IMR-90 (cell line): ENCODE data around the gene FOXK2.

Experiments
- BHLHE40 ChIP-seq: fragments of 150-350 bp; IDR thresholded peaks from 2 replicates; pipeline ENCODE4 v1.6.1; 2016; ENCODE audit warnings: mild to moderate bottlenecking, low read depth, low read length
- CEBPB ChIP-seq: IDR thresholded peaks from 2 replicates; pipeline ENCODE4 v1.6.1; 2012; ENCODE audit warnings: low read depth, low read length, improper control_type of control experiment
- FOS ChIP-seq: fragments of 150-350 bp; IDR thresholded peaks from 2 replicates; pipeline ENCODE4 v1.6.1; 2016; ENCODE audit warnings: low read depth, low read length
- MAFK ChIP-seq: IDR thresholded peaks from 2 replicates; pipeline ENCODE4 v1.6.1; 2012; ENCODE audit warnings: low read depth, low read length, improper control_type of control experiment
- MAZ ChIP-seq: IDR thresholded peaks from 2 replicates; pipeline ENCODE4 v1.6.1; 2012; ENCODE audit warnings: low read depth, mild to moderate bottlenecking, low read length, improper control_type of control experiment, moderate library complexity, borderline replicate concordance
- MXI1 ChIP-seq: IDR thresholded peaks from 2 replicates; pipeline ENCODE4 v1.6.1; 2012; ENCODE audit warnings: low read depth, mild to moderate bottlenecking, low read length, moderate library complexity, borderline replicate concordance
- NFE2L2 ChIP-seq: fragments of 150-350 bp; IDR thresholded peaks from 2 replicates; pipeline ENCODE4 v1.6.1; 2016; ENCODE audit warnings: low read depth, mild to moderate bottlenecking, low read length
- POLR2A ChIP-seq: IDR thresholded peaks from 2 replicates; pipeline ENCODE4 v1.6.1; 2012; ENCODE audit warnings: mild to moderate bottlenecking, low read depth, low read length
- RAD21 ChIP-seq: IDR thresholded peaks from 2 replicates; pipeline ENCODE4 v1.6.1; 2012; ENCODE audit warnings: low read length, improper control_type of control experiment
- RCOR1 ChIP-seq: IDR thresholded peaks from 2 replicates; pipeline ENCODE4 v1.6.1; 2012; ENCODE audit warnings: mild to moderate bottlenecking, low read length, improper control_type of control experiment; ENCODE audit not compliant: insufficient replicate concordance
- RFX5 ChIP-seq: IDR thresholded peaks from 2 replicates; pipeline ENCODE4 v1.8.0; 2012; ENCODE audit warnings: low read depth, mild to moderate bottlenecking, low read length, moderate library complexity
- SMC3 ChIP-seq: fragments of 150-350 bp; IDR thresholded peaks from 2 replicates; pipeline ENCODE4 v1.6.1; 2016; ENCODE audit warnings: low read depth, mild to moderate bottlenecking, antibody characterized with exemption, low read length, moderate library complexity
- TF ChIP-seq, protein P1 (sequence below): conservative IDR thresholded peaks from 2 replicates; pipeline ENCODE4 v1.5.1; 2012; ENCODE audit warnings: mild to moderate bottlenecking, low read depth, low read length, improper control_type of control experiment
- TF ChIP-seq, protein P2 (sequence below): fragments of 150-350 bp; IDR thresholded peaks from 2 replicates; pipeline ENCODE4 v1.6.1; 2016; ENCODE audit warnings: low read depth, mild to moderate bottlenecking, low read length, moderate library complexity, borderline replicate concordance

DNA sequence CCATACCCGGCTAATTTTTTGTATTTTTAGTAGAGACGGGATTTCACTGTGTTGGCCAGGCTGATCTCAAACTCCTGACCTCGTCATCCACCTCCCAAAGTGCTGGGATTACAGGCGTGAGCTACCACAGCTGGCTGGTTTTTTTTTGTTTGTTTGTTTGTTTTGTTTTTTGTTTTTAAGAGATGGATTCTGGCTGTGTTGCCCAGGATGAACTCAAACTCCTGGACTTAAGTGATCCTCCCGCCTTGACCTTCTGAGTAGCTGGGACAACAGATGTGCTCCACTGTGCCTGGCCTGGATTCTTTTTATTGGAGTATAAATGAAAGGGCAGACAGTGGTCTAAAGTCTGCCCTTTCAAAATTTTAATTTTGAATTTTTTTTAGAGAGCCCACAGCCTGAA lies 44.7 kb downstream of the FOXK2 start:
- TF ChIP-seq, protein P1, sequence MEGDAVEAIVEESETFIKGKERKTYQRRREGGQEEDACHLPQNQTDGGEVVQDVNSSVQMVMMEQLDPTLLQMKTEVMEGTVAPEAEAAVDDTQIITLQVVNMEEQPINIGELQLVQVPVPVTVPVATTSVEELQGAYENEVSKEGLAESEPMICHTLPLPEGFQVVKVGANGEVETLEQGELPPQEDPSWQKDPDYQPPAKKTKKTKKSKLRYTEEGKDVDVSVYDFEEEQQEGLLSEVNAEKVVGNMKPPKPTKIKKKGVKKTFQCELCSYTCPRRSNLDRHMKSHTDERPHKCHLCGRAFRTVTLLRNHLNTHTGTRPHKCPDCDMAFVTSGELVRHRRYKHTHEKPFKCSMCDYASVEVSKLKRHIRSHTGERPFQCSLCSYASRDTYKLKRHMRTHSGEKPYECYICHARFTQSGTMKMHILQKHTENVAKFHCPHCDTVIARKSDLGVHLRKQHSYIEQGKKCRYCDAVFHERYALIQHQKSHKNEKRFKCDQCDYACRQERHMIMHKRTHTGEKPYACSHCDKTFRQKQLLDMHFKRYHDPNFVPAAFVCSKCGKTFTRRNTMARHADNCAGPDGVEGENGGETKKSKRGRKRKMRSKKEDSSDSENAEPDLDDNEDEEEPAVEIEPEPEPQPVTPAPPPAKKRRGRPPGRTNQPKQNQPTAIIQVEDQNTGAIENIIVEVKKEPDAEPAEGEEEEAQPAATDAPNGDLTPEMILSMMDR: no peak
- no peak for TF ChIP-seq POLR2A
- TF ChIP-seq MXI1: no peak
- TF ChIP-seq SMC3: no peak
- no peak for TF ChIP-seq CEBPB
- no peak for TF ChIP-seq BHLHE40
- TF ChIP-seq FOS: no peak
- no peak for TF ChIP-seq RCOR1
- TF ChIP-seq MAZ: no peak
- TF ChIP-seq MAFK: no peak
- TF ChIP-seq NFE2L2: no peak
- TF ChIP-seq RAD21: no peak
- TF ChIP-seq RFX5: no peak
- TF ChIP-seq, protein P2, sequence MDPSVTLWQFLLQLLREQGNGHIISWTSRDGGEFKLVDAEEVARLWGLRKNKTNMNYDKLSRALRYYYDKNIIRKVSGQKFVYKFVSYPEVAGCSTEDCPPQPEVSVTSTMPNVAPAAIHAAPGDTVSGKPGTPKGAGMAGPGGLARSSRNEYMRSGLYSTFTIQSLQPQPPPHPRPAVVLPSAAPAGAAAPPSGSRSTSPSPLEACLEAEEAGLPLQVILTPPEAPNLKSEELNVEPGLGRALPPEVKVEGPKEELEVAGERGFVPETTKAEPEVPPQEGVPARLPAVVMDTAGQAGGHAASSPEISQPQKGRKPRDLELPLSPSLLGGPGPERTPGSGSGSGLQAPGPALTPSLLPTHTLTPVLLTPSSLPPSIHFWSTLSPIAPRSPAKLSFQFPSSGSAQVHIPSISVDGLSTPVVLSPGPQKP: no peak
